GM13976 (cell line): ENCODE results near the gene NNMT.

Experiments
- DNase-seq: peaks from one replicate; pipeline ENCODE4 v3.0.0; 2012; ENCODE audit warnings: low spot score
- in situ Hi-C: fragments of 300-500 bp; cut with MboI; formaldehyde crosslinking; loops from one replicate; pipeline ENCODE4 v1.12.0; 2022; ENCODE audit warnings: low sequenced_read_pairs, mixed read lengths, inconsistent platforms; ENCODE audit not compliant: unreplicated experiment
- TF ChIP-seq, protein P1 (sequence below): IDR thresholded peaks from 2 replicates; pipeline ENCODE4 v1.5.1; 2012; ENCODE audit warnings: borderline replicate concordance, mild to moderate bottlenecking; ENCODE audit not compliant: insufficient read depth; ENCODE audit errors: extremely low read depth, missing control alignments, control extremely low read depth

NNMT gene

DNA sequence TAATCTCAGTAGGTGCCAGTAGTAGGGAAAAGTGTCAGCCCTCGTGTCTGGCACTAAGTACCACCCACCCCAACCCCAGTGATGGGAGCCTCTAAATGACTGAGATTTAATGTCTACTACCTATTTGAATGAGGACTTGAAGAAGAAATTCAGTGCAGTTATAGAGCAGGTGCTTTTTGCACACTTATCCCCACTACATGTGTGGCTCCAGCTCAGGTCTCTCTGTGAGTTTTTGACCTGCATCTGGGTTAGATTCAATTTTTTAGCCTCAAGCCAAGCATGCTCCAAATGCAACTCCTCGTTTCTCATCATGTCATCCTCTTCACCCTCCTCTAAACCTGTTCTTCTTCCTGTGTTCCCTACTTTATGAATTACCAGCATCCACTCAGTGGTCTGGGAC lies 24.9 kb upstream of the NNMT start:
- TF ChIP-seq, protein P1, sequence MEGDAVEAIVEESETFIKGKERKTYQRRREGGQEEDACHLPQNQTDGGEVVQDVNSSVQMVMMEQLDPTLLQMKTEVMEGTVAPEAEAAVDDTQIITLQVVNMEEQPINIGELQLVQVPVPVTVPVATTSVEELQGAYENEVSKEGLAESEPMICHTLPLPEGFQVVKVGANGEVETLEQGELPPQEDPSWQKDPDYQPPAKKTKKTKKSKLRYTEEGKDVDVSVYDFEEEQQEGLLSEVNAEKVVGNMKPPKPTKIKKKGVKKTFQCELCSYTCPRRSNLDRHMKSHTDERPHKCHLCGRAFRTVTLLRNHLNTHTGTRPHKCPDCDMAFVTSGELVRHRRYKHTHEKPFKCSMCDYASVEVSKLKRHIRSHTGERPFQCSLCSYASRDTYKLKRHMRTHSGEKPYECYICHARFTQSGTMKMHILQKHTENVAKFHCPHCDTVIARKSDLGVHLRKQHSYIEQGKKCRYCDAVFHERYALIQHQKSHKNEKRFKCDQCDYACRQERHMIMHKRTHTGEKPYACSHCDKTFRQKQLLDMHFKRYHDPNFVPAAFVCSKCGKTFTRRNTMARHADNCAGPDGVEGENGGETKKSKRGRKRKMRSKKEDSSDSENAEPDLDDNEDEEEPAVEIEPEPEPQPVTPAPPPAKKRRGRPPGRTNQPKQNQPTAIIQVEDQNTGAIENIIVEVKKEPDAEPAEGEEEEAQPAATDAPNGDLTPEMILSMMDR, result no peak
- in situ Hi-C loops, result no loop called here
- no peak for DNase-seq

DNA sequence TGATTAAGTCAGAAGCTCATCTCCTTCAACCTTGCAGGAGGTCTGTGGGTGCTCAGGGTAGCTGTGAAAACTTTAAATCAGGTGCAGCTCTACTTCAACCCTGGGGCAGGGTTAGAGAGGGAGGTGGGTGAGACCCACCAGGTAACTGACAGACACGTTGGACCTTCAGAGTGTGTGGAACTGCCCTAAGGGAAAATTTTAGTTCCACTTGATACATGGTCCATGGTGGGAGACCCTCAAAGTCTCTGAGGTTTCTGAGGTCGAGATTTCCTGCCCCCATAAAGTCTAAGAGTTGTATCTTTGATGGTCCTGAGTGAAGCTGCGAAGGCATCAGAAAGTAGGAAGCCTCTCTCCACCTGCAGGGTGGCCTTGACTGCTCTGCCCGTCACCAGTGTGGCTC lies 23.9 kb upstream of the NNMT start:
- in situ Hi-C loops, result no loop called here
- TF ChIP-seq, protein P1, result no peak

DNA sequence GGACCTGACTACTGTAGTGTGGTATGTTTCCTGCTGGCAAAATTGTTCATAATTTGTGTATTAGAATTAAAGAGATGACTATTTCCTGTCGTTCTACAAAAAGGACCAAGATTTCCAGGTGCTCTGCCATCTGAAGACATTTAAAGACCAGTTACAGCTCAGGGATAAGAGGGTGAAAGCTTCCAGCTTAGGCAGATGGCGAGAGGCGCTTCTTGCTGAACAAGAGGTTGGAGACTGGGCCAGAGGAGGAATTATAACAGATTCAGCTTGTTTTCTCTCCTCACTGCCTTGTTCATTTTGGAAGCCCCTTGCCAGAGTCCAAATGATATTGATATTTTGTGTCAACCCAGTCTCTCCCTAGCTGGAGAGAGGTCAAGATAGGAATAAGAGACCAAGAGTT lies 23.1 kb upstream of the NNMT start:
- DNase-seq, result no peak
- in situ Hi-C loops, result no loop called here
- TF ChIP-seq, protein P1, result no peak

More for the DNA sequence above, 23.9 kb upstream of the NNMT start:
- no peak for DNase-seq

DNA sequence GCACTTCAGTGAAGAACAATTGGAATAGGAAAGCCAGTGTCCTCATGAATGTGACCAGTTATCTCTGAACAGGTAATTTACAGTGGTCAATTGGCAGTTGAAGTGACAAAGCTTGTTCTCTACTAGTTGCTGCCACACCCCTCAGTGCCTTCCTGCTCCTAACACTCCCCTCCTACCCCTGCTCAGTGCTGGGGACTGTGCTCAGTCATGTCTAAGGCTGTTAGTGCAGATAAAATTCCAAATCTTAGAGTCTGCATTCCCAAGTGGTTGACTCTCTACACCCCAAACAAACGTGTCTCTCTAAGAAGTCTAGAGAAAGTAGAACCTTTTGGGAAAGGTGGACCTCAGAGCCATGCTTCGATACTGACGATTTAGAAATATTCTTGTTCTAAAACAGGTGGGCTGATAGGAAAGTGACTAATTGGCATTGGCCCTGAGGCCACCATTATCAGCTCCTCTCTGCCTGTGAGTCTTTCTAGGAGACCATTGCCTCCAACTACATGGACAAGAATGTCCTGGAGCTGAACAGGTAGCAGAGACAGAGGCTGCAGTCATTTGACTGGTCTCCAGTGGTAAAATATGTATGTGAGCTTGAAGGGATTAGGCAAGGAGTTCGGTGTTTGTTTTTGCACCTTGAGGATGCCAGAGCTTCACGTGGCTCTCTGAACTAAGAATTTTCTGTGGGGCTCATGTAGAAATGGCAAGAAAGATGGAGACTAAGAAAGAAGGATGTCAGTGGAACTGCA lies 22.1 kb upstream of the NNMT start:
- no peak for DNase-seq
- TF ChIP-seq, protein P1, result no peak
- in situ Hi-C loops, result no loop called here

DNA sequence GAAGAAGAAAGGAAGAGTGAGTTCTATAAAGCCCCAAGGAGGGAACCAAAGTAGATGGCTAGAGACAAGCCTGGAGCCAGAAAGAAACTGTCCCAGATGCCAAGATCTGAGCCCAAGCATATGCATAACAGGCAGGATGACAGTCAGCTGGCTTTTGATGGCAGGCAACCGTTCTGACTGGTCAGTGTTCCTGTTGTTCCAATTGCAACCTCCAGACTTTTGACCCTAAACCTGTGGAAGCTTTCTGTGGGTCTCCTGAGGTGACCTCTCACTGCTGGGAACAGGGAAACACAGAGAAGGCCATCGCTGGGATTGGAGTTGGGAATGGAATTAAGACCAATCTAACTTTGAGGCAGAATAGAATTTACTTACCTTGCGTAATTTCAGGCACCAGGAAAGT lies 21.6 kb upstream of the NNMT start:
- in situ Hi-C loops, result no loop called here
- no peak for DNase-seq
- TF ChIP-seq, protein P1, result no peak

DNA sequence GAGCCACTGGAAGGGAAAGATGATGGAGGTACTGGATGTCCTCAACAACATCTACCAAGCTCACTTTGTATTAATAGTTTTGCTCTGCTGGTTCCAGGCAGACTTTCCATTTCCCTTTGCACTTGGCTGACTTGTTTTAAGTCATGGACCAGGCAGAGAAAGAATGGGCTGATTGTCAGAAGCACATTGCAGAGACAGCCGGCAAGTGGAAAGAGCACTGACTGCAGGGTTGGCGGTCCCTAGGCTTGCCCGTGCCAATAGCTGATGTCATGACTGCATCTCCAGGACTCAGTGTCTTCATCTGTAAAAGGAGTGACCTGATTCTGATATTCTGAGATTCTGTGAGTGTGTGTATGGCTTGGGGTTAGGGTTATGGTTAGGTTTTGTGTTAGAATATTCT lies 20.9 kb upstream of the NNMT start:
- in situ Hi-C loops, result no loop called here
- DNase-seq, result no peak
- TF ChIP-seq, protein P1, result no peak
